HepG2 (cell line): ENCODE results near the gene LRP1B. TPM values are rescaled to one million over a fixed set of nuclear protein-coding genes. Genes with fewer than 3 reads are reported as not detected.

Experiments
- ATAC-seq: fragments of 200-7000 bp; cut with Tn5 transposase; 3 replicates; pipeline ENCODE4 v1.9.1; 2020; ENCODE audit warnings: mild to moderate bottlenecking, moderate library complexity
- BruUV-seq: library from RNA; stranded (reverse); fragments of 400-500 nt; replicated peaks from 2 replicates; lab custom pipeline; 2021; lab: Mats Ljungman, UMichigan
- CTCF ChIA-PET: fragments of 300-600 bp; formaldehyde crosslinking; extraction: SDS; loops from one replicate; lab custom pipeline; 2021; ENCODE audit warnings: low total read pairs, inconsistent platforms, low intra/inter-chr PET ratio; lab: Yijun Ruan, JAX
- POLR2A ChIA-PET: fragments of 350-600 bp; sonication (Branson Sonifier 250); formaldehyde crosslinking; loops from one replicate; lab custom pipeline; 2020; ENCODE audit warnings: antibody characterized with exemption, inconsistent platforms; lab: Yijun Ruan, JAX
- DNase-seq: peaks from one replicate; pipeline ENCODE4 v3.0.0-alpha.2; 2015; ENCODE audit warnings: low spot score
- FAIRE-seq: peaks from 3 replicates; lab custom pipeline; 2011; peaks lifted over from hg19 to GRCh38; lab: Jason Lieb, UNC
- H2AFZ ChIP-seq: one replicate; pipeline ENCODE4 v1.6.1; 2011; ENCODE audit warnings: low read length, inconsistent platforms
- H3K27ac ChIP-seq: fragments of 300-600 bp; 3 replicates; pipeline ENCODE4 v1.8.0; 2011; ENCODE audit warnings: mixed run types, mild to moderate bottlenecking, mixed read lengths, low read length, inconsistent platforms; ENCODE audit not compliant: insufficient read depth; ENCODE audit errors: extremely low read length
- H3K27me3 ChIP-seq, 2 experiments: fragments of 200-600 bp in 1 of 2; 2 replicates in 1 of 2; 3 replicates in 1 of 2; pipeline versions ENCODE4 v1.6.0 to v1.8.0; 2011; ENCODE audit warnings: low read length in 2 of 2, mild to moderate bottlenecking in 2 of 2, moderate library complexity in 2 of 2, inconsistent platforms in 1 of 2; ENCODE audit not compliant: insufficient read depth in 2 of 2, control insufficient read depth in 1 of 2
- H3K36me3 ChIP-seq, 2 experiments: fragments of 200-600 bp in 1 of 2; replicated peaks in 1 of 2; 2 replicates in 1 of 2; 3 replicates in 1 of 2; pipeline versions ENCODE4 v1.5.1 to v1.8.0; 2011; ENCODE audit warnings: low read length in 2 of 2, inconsistent platforms in 1 of 2; ENCODE audit not compliant: insufficient read depth in 2 of 2, control insufficient read depth in 1 of 2
- H3K4me1 ChIP-seq: 2 replicates; pipeline ENCODE4 v1.5.1; 2012; ENCODE audit warnings: low read length, inconsistent platforms; ENCODE audit not compliant: insufficient read depth
- H3K4me2 ChIP-seq: 2 replicates; pipeline ENCODE4 v1.6.0; 2011; ENCODE audit warnings: low read depth, low read length, inconsistent platforms
- H3K4me3 ChIP-seq, 3 experiments: fragments of 200-600 bp in 1 of 3; sonication (generic), shearing (Covaris generic) in 1 of 3; replicated peaks in 1 of 3; 2 replicates each; pipeline ENCODE4 v1.5.1; 2011 to 2016; ENCODE audit warnings: low read length in 3 of 3, inconsistent platforms in 2 of 3, low read depth in 2 of 3, mild to moderate bottlenecking in 2 of 3, control low read depth in 1 of 3, mixed read lengths in 1 of 3; ENCODE audit not compliant: insufficient read depth in 1 of 3
- H3K79me2 ChIP-seq: one replicate; pipeline ENCODE4 v1.6.1; 2011; ENCODE audit warnings: low read length, inconsistent platforms; ENCODE audit not compliant: insufficient read depth
- H3K9ac ChIP-seq: 2 replicates; pipeline ENCODE4 v1.6.0; 2011; ENCODE audit warnings: mild to moderate bottlenecking, low read depth, low read length, inconsistent platforms; ENCODE audit not compliant: insufficient read depth
- H3K9me3 ChIP-seq: 2 replicates; pipeline ENCODE4 v1.5.1; 2012; ENCODE audit warnings: mild to moderate bottlenecking, low read length
- H4K20me1 ChIP-seq: 2 replicates; pipeline ENCODE4 v1.6.0; 2011; ENCODE audit warnings: inconsistent platforms, mild to moderate bottlenecking, low read length, moderate library complexity; ENCODE audit not compliant: insufficient read depth
- MAZ ChIP-seq, 2 experiments: sonication (generic) in 1 of 2; formaldehyde crosslinking in 1 of 2; IDR thresholded peaks; 2 replicates each; pipeline versions ENCODE4 v1.5.0 to v1.6.1; 2012 to 2020; ENCODE audit warnings: low read depth in 2 of 2, mild to moderate bottlenecking in 2 of 2, borderline replicate concordance in 1 of 2, improper control_type of control experiment in 1 of 2, low read length in 1 of 2, missing genetic modification reagents in 1 of 2, moderate library complexity in 1 of 2
- REL ChIP-seq: sonication (generic); formaldehyde crosslinking; conservative IDR thresholded peaks from 2 replicates; pipeline ENCODE4 v1.8.0; 2022; ENCODE audit warnings: mild to moderate bottlenecking, missing genetic modification reagents, moderate library complexity
- ZNF772 ChIP-seq: sonication (generic); formaldehyde crosslinking; IDR thresholded peaks from 2 replicates; pipeline ENCODE4 v1.5.0; 2020; ENCODE audit warnings: mild to moderate bottlenecking, missing genetic modification reagents
- ZNF776 ChIP-seq: sonication (generic); formaldehyde crosslinking; IDR thresholded peaks from 2 replicates; pipeline ENCODE4 v1.4.0; 2020; ENCODE audit warnings: mild to moderate bottlenecking, missing genetic modification reagents
- WGBS: methylation state at CpG from one replicate; pipeline ENCODE4 v1.1.6; 2017; ENCODE audit warnings: low lambda C conversion rate; 5-methylcytosine and 5-hydroxymethylcytosine counted together
- in situ Hi-C: cut with HindIII; loops from 2 replicates; pipeline ENCODE4 v1.10.0; 2017; ENCODE audit warnings: low pct_unique_long_range_greater_than_20kb; ENCODE audit not compliant: extremely low pct_ligation_motif_present
- intact Hi-C: fragments of 100-400 bp; cut with micrococcal nuclease; formaldehyde crosslinking; loops from one replicate; pipeline ENCODE4 v1.10.0; 2022; ENCODE audit not compliant: unreplicated experiment
- polyA plus RNA-seq, 8 experiments: library from polyadenylated mRNA; depleted of rRNA in 3 of 8; stranded (reverse) in 7 of 8; unstranded in 1 of 8; fragments of >200 nt; fragmentation: Illumina TruSeq in 4 of 8; extraction: Trizol in 4 of 8; gene quantifications; 2 replicates each; pipeline versions ENCODE4 v1.2.1 to v1.2.3, GENCODE V29; 2011 to 2016; ENCODE audit warnings: low read depth in 4 of 8, missing spikeins in 1 of 8, mixed read lengths in 1 of 8; ENCODE audit not compliant: insufficient read depth in 1 of 8
- total RNA-seq, 5 experiments: library from RNA; depleted of rRNA; stranded (reverse); fragments of >200 nt; fragmentation: Illumina TruSeq; extraction: Trizol; gene quantifications; 2 replicates each; pipeline ENCODE4 v1.2.3, GENCODE V29; 2016; ENCODE audit warnings: low read depth in 1 of 5

LRP1B gene
- total and polyA plus RNA-seq, 2 of the 13 experiments (the other 11 are each of a cell fraction or from before 2014, with no cell fraction given) = 0.04 TPM; not detected in 1

DNA sequence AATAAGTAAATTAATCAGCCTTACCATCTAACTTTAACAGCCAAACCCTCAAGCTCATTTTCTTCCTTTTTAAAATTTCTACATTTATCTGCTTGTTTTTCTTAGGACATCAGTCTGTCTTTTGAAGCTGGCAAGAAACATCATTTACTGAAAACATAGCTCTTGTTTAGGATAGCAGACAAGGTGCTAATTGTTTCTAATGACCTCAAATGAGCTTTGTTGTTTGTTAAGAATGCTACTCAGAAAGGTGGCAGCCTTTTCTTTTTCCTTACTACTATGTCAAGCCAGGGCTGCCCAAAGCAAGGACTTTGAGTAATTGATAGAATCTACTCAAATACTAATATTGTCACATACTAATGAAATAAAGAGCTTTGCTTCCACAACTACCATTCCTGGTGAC, 171.8 kb downstream of the LRP1B start:
- no peak for TF ChIP-seq ZNF772 (CRISPR knock-in tag)

DNA sequence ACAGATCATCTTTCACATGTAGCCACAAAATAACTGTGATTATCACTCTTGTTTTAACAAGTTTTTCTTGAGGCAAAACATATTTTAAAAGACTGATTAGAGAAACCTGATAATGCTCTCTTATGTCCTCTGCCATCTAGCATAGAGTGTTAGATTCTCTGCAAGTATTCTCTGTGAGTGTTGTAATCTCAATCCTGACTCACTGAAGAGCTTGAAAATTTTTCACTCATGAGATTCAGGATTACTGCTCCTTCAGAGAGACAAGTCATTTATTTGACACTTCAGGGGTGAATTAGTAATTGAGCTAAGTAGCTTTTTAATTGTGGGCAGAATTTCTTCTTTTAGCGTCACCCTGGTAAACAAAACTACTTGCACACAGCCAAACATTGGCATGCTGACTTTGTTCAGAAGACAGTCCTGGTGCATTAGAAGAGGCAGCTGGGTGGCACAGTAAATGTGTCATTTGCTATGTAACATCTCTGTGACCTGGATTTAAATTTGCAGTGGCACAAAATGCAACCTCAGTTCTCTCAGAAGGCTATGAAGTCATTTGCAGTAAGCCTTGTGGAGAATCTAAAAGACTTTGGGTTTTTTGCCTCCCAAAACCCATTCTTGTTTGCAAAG, 172.9 kb downstream of the LRP1B start:
- H3K27me3 ChIP-seq = no peaks in the 10 kb centered on the region; a peak in 1 of 5 replicates
- H3K4me1 ChIP-seq = no peaks in the 10 kb centered on the region
- intact Hi-C loops (no loop called here), in situ Hi-C loops (no loop called here)
- FAIRE-seq (no peak), ATAC-seq (no peak), DNase-seq (no peak)
- H3K9ac ChIP-seq = no peak overlapping the region
- 45% methylated on average over 1 of the region's 1 CpG for WGBS
- no peak for TF ChIP-seq ZNF776 (CRISPR knock-in tag)
- no peak for TF ChIP-seq REL (CRISPR knock-in tag)
- no peak for TF ChIP-seq MAZ (IDR thresholded peaks at IDR 0.05; ENCODE audit: borderline replicate concordance, low read depth, low read length)
- TF ChIP-seq MAZ (CRISPR knock-in tag; IDR thresholded peaks at IDR 0.05; ENCODE audit: low read depth) = no peak
- no peaks in the 10 kb centered on the region for H3K36me3 ChIP-seq
- H3K27ac ChIP-seq = no peak overlapping the region
- no peaks in the 10 kb centered on the region for H3K79me2 ChIP-seq
- ChIA-PET CTCF (no interaction called here), POLR2A (no interaction called here)
- H3K4me2 ChIP-seq = no peak overlapping the region
- no peaks in the 10 kb centered on the region for H3K9me3 ChIP-seq
- H4K20me1 ChIP-seq = no peaks in the 10 kb centered on the region
- no peak overlapping the region for H2AFZ ChIP-seq
- BruUV-seq = no TSS peak
- H3K4me3 ChIP-seq = no peak overlapping the region

More for the DNA sequence above, 171.8 kb downstream of the LRP1B start:
- intact Hi-C loops (no loop called here), in situ Hi-C loops (no loop called here)
- Histone ChIP-seq H3K27me3 (no peaks in the 10 kb centered on the region; a peak in 1 of 5 replicates), H3K27ac (no peak overlapping the region), H3K4me2 (no peak overlapping the region), H3K9ac (no peak overlapping the region), H3K4me1 (no peaks in the 10 kb centered on the region), H2AFZ (no peak overlapping the region), H3K9me3 (no peaks in the 10 kb centered on the region), H3K4me3 (no peak overlapping the region), H3K36me3 (no peaks in the 10 kb centered on the region), H3K79me2 (no peaks in the 10 kb centered on the region), H4K20me1 (no peaks in the 10 kb centered on the region)
- no peak for DNase-seq
- FAIRE-seq = no peak
- POLR2A ChIA-PET = no interaction called here
- no TSS peak for BruUV-seq
- no peak for ATAC-seq
- CTCF ChIA-PET = no interaction called here
